SHP77 (cell line): ENCODE data around the gene OR51B5.
"Not testable (repeated sequence)": the region's sequence is repeated elsewhere in the genome, so short reads cannot be mapped to it uniquely, and the experiment has no call there.

ENCODE experiments used
- DNase-seq, 2 experiments: peaks; one replicate each; lab custom pipeline; 2025; lab: John Stamatoyannopoulos, UW

Gene OR51B5

GRCh38 chr11:5343474-5344335, at the start of gene OR51B5:
OR51B5 (minus strand) TSS chr11:5343524; CDS start chr11:5343524, 0 bp downstream.
- DNase-seq, result no peak

GRCh38 chr11:5390210-5390609, 46.9 kb upstream of the OR51B5 start:
- no peak for DNase-seq

- DNase-seq, result no peak
Observed at GRCh38 chr11:5384335-5384734, 41.0 kb upstream of the OR51B5 start.

GRCh38 chr11:5383576-5383975, 40.3 kb upstream of the OR51B5 start, which contains the start of gene OR51M1:
OR51M1 (plus strand) TSS chr11:5383812; CDS start chr11:5389399, 5,587 bp downstream.
- DNase-seq, result no peak

- peak; percentile 19 to 26 for DNase-seq
Observed at GRCh38 chr11:5380740-5381342, 37.5 kb upstream of the OR51B5 start.

- no peak for DNase-seq
Observed at GRCh38 chr11:5369789-5370188, 26.5 kb upstream of the OR51B5 start.

- DNase-seq, result no peak
Observed at GRCh38 chr11:5368502-5369043, 25.2 kb upstream of the OR51B5 start.

GRCh38 chr11:5367448-5368074, 24.2 kb upstream of the OR51B5 start:
- no peak for DNase-seq

- DNase-seq, result no peak
Observed at GRCh38 chr11:5366856-5367255, 23.5 kb upstream of the OR51B5 start.

GRCh38 chr11:5366365-5366764, 23.0 kb upstream of the OR51B5 start:
- not testable (repeated sequence) for DNase-seq

- no peak for DNase-seq
Observed at GRCh38 chr11:5364214-5364613, 20.9 kb upstream of the OR51B5 start.

- no peak for DNase-seq
Observed at GRCh38 chr11:5363679-5364078, 20.4 kb upstream of the OR51B5 start.

GRCh38 chr11:5362017-5362625, 18.8 kb upstream of the OR51B5 start:
- DNase-seq, result no peak

- not testable (repeated sequence) for DNase-seq
Observed at GRCh38 chr11:5356031-5356430, 12.7 kb upstream of the OR51B5 start.

GRCh38 chr11:5351208-5351607, 7.9 kb upstream of the OR51B5 start, which contains the start of gene OR51B6:
OR51B6 (plus strand) TSS chr11:5351508; CDS start chr11:5351508, 0 bp downstream.
- no peak for DNase-seq

- DNase-seq, result no peak
Observed at GRCh38 chr11:5349550-5349949, 6.2 kb upstream of the OR51B5 start.

GRCh38 chr11:5348551-5349194, 5.3 kb upstream of the OR51B5 start:
- no peak for DNase-seq

- DNase-seq, result no peak
Observed at GRCh38 chr11:5345831-5346230, 2.5 kb upstream of the OR51B5 start.

- no peak for DNase-seq
Observed at GRCh38 chr11:5339771-5340322, 3.5 kb downstream of the OR51B5 start.

- not testable (repeated sequence) for DNase-seq
Observed at GRCh38 chr11:5337253-5337652, 6.1 kb downstream of the OR51B5 start.

- no peak for DNase-seq
Observed at GRCh38 chr11:5336331-5336730, 7.0 kb downstream of the OR51B5 start.
